Stimulated activated CD8-positive, alpha-beta memory T cell treated with anti-CD3 and anti-CD28 coated beads, Interleukin-4, amount 100 ng/mL, for 24 hours (primary cell): Measurements from ENCODE around the gene C17orf58.

Experiments
- DNase-seq: peaks from one replicate; pipeline ENCODE4 v3.0.0-alpha.2; 2020; ENCODE audit warnings: low read depth

Gene C17orf58

DNA sequence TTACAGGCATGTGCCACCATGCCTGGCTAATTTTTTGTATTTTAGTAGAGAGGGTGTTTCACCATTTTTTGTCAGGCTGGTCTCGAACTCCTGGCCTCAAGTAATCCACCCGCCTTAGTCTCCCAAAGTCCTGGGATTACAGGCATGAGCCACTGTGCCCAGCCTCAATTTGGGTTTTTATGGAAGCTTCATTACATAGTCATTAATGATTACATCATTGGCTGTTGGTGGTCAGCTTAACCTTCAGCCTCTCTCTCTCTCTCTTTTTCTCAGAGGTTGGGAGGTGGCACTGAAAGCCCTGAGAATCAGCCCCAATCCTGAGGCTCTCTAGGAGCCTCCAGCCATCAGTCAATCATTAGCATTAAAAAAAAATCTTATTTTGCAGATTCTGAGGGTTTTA lies 45.3 kb downstream of the C17orf58 start:
- no peak for DNase-seq

DNA sequence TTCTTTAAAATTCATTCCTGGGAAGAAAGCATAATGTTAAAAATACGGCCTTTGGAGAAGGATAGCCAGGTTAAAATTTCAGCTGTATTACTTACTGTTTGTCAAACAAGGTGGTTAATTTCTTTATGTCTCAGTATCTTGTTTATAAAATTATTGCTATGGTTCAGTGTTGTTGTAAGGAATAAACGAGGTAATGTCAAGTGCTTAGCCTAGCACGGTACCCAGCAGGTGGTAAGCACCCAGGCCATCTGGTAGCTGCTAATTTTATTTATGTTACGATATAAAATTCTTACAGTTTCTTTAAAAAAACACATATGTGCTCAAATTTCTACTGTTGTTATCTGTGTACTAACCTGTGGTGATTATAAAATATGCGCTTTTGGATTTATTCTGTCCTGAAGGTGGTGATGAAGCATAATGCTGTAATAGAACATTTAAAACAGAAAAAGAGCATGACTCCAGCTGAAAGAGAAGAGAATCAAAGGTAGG lies 48.9 kb downstream of the C17orf58 start:
- DNase-seq = no peak

DNA sequence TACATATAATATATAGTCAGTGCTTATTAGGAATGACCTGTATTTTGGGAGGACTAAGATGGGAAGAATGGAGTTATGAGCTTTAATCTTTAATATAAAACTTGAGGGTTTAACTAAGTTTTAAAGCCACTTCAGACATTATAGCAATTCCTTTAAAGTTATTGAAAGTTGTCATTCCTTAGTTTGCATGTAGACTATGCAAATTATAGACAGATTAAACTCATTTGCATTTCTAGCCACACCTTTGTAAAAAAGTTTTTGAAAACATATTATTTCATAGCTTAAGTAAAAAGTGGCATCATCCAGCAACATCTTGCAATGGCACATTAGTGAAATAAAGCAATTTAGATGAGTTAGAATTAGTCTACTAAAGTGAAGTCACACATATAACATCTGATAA lies 49.8 kb downstream of the C17orf58 start:
- DNase-seq = no peak

DNA sequence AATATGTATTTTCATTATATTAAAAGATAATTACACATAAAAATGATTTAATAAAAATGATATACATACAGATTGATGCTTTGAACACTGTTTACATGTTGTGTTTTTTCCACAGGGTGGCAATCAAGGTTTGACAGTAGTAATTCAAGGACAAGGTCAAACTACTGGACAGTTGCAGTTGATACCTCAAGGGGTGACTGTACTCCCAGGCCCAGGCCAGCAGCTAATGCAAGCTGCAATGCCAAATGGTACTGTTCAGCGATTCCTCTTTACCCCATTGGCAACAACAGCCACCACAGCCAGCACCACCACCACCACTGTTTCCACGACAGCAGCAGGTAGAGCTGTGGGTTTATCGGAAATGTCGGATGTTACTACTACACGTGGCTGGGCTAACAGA lies 52.2 kb downstream of the C17orf58 start:
- no peak for DNase-seq

DNA sequence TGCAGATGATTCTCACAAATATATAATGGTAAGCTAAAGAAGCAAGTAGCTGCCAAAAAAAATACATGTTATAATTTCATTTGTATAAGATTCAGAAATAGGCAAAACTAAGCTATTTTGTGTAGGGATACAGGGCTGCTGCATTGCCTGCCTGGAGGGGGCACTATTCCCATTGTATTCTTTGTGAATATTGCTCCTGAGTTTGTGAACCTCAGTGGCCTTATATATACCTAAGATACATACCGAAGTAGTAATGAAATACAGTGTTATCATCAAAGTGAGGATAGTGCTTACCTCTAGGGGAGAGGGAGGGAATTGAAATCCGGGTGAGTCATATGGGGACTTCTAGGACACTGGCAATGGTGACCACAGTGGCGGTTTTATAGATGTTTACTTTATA lies 53.5 kb downstream of the C17orf58 start:
- DNase-seq = no peak
